ENCODE results near the gene ALKBH3.

ALKBH3 gene

GRCh38 chr11:43962383-43963278 is 82.0 kb downstream of the ALKBH3 start:
- no peak for DNase-seq (ENCODE audit: low read depth)

- DNase-seq (ENCODE audit: low read depth), result no peak
These were observed 82.6 kb downstream of the ALKBH3 start for GRCh38 chr11:43963279-43963620.

GRCh38 chr11:43967661-43968060 is 87.0 kb downstream of the ALKBH3 start:
- no peak for DNase-seq (ENCODE audit: low read depth)

GRCh38 chr11:43968719-43969118 is 88.1 kb downstream of the ALKBH3 start:
- no peak for DNase-seq (ENCODE audit: low read depth)

- no peak for DNase-seq (ENCODE audit: low read depth)
These were observed 88.9 kb downstream of the ALKBH3 start for GRCh38 chr11:43969543-43969942.
